HG03342 (cell line): Measurements from ENCODE around the gene CFAP54.

Experiments used
- ATAC-seq: cut with Tn5 transposase; IDR thresholded peaks from one replicate; pipeline ENCODE4 v1.9.1; 2021; ENCODE audit warnings: mild to moderate bottlenecking, moderate library complexity; ENCODE audit not compliant: unreplicated experiment

The CFAP54 gene

GRCh38 chr12:96814200-96814599 lies 324.8 kb downstream of the CFAP54 start:
- ATAC-seq = no peak

GRCh38 chr12:96821592-96821991 lies 332.2 kb downstream of the CFAP54 start:
- no peak for ATAC-seq

- ATAC-seq = no peak
These were observed 333.3 kb downstream of the CFAP54 start for GRCh38 chr12:96822641-96823040.

GRCh38 chr12:96824074-96824837 lies 334.9 kb downstream of the CFAP54 start:
- ATAC-seq = no peak

- ATAC-seq = no peak
These were observed 335.5 kb downstream of the CFAP54 start for GRCh38 chr12:96824838-96825236.

- no peak for ATAC-seq
These were observed 338.9 kb downstream of the CFAP54 start for GRCh38 chr12:96828169-96828789.

- no peak for ATAC-seq
These were observed 340.0 kb downstream of the CFAP54 start for GRCh38 chr12:96829354-96829753.

- ATAC-seq = no peak
These were observed 342.0 kb downstream of the CFAP54 start for GRCh38 chr12:96831346-96831745.

GRCh38 chr12:96846293-96846692 lies 356.9 kb downstream of the CFAP54 start:
- ATAC-seq = no peak

GRCh38 chr12:96850676-96851075 lies 361.3 kb downstream of the CFAP54 start:
- no peak for ATAC-seq

- no peak for ATAC-seq
These were observed 368.8 kb downstream of the CFAP54 start for GRCh38 chr12:96858162-96858561.

GRCh38 chr12:96861656-96862055 lies 372.3 kb downstream of the CFAP54 start:
- ATAC-seq = no peak

GRCh38 chr12:96862326-96862725 lies 372.9 kb downstream of the CFAP54 start:
- no peak for ATAC-seq

- no peak for ATAC-seq
These were observed 375.0 kb downstream of the CFAP54 start for GRCh38 chr12:96864335-96864734.

- no peak for ATAC-seq
These were observed 377.6 kb downstream of the CFAP54 start for GRCh38 chr12:96866801-96867590.

- no peak for ATAC-seq
These were observed 381.6 kb downstream of the CFAP54 start for GRCh38 chr12:96870946-96871345.

- ATAC-seq = no peak
These were observed 383.6 kb downstream of the CFAP54 start for GRCh38 chr12:96872961-96873360.

GRCh38 chr12:96874211-96874610 lies 384.8 kb downstream of the CFAP54 start:
- no peak for ATAC-seq

- no peak for ATAC-seq
These were observed 387.6 kb downstream of the CFAP54 start for GRCh38 chr12:96876966-96877365.

GRCh38 chr12:96878704-96879103 lies 389.3 kb downstream of the CFAP54 start:
- ATAC-seq = no peak

- no peak for ATAC-seq
These were observed 389.9 kb downstream of the CFAP54 start for GRCh38 chr12:96879301-96879700.

GRCh38 chr12:96880220-96880619 lies 390.8 kb downstream of the CFAP54 start:
- ATAC-seq = no peak
